CD4-positive, alpha-beta T cell treated with Interleukin-2 at 100 ng/mL for 4 hours (primary cell): ENCODE results near the gene AFF3.

Experiments used
- DNase-seq: peaks from one replicate; pipeline ENCODE4 v3.0.0-alpha.2; 2020; ENCODE audit warnings: low spot score

AFF3 gene

DNA sequence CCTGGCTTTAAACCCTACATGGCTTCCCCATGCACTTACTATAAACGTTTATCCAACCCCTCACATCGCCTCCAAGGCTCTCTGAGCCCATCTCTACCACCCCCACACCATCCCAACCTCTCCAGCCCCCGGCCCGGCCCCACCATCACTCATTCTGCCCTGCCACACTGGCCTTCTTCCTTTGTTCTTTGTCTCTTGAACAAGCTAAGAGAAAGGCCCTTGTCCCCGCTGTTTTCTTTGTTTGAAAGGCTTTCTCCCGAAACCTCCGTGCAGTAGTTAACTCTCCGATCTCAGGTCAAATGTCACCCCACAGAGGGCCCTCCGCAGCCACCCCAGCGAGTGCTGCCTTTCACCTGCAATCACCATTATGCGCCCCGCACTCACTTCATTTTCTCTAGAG is 100.4 kb downstream of the AFF3 start:
- no peak for DNase-seq

- no peak for DNase-seq
These were observed 101.0 kb downstream of the AFF3 start for GRCh38 chr2:100041385-100041784.

DNA sequence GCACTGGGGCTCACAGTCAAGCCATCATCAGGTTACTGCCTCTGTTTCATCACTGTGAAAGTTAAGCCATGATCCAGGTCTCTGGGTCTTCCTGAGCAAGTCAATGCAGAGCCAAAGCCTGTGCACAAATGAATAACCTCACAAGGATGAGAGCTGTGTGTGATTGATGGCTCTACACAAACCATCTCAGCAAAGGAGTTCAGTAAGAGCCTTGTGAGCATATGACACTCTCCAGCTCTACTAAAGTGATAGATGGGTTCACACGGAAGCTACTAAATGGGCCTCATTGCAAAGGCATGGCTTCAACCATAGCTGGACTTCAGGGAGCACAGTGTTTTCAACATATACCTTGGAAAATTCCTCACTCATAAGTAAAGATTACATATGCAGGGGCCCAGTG is 101.5 kb downstream of the AFF3 start:
- DNase-seq = no peak

- no peak for DNase-seq
These were observed 103.0 kb downstream of the AFF3 start for GRCh38 chr2:100039291-100039980.

DNA sequence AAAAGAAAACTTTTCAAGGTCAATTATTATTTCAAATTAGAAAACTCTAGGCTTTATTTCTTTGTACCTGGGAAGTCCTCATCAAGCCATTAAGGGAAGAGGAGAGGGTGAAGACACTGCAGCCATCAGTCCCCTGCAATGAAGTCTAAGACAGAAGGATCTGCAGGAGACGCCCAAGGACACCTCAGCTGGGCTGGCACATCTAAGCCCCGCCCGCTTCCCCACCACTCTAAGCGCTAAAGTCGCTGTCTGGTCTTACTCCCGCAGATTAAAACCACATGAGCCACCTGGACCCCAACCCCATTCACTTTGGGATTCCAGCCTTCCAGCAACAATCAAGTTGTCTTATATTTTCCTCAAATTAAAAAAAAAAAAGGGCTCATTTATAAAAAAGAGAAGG is 104.4 kb downstream of the AFF3 start:
- DNase-seq = no peak

- DNase-seq = no peak
These were observed 105.6 kb downstream of the AFF3 start for GRCh38 chr2:100036793-100037192.

DNA sequence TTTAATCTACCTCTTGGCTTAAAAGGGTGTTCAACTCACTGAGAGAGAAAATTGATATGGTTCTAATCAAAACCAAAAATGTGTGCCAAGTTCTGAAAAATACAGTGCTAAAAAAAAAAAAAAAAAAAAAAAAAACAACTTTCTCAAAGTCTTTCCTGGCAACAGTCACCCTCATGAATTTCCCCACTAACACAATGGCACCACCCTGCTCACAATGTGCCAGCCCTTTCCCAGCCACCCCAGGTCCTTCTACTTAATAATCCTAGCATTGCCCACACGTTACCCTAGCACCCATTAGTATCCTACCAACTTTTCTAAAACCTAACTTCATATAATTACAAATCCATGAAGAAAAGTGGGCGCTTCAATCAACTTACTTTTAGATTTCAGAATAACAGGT is 106.4 kb downstream of the AFF3 start:
- no peak for DNase-seq

DNA sequence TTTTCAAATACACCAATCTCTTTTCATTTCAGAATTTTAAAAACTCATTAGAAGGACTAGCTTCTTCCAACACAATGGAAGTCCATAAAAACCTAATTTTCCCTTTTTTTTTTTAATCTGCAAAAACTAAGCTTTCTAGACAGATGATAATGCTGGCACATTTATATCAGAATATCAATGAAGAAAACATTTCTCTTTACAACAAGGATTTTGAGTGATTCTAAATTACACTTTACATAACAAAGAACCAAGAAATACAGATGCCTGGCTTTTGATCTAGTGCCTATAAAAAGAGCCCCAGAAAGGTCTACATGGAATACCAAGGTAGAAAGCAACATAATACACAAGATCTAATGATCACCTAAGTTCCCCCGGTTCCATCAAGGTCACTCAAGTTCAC is 108.0 kb downstream of the AFF3 start:
- no peak for DNase-seq

DNA sequence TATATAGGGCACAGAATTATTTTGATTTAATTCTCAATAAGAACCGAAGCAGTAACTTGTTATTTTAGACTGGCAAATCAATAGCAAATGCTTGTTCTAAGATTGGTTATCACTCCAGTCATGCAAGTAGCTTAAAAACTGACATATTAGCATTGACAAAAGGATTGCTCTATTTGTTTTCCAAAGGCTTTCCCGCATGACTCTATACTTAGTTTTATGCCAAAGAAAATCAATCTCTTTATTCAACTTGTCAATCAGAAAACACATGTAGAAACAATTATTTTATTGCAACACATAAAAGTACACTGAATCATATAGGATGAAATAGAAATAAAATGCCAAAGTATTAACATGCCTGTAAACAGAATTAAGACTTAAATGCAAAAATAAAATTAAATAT is 108.4 kb downstream of the AFF3 start:
- no peak for DNase-seq

GRCh38 chr2:100031604-100032003 is 110.8 kb downstream of the AFF3 start:
- no peak for DNase-seq

- DNase-seq = no peak
These were observed 112.9 kb downstream of the AFF3 start for GRCh38 chr2:100029460-100029859.

- no peak for DNase-seq
These were observed 120.5 kb downstream of the AFF3 start for GRCh38 chr2:100021791-100022340.

- no peak for DNase-seq
These were observed 122.9 kb downstream of the AFF3 start for GRCh38 chr2:100019499-100019898.

- no peak for DNase-seq
These were observed 123.8 kb downstream of the AFF3 start for GRCh38 chr2:100018341-100019193.

- no peak for DNase-seq
These were observed 124.8 kb downstream of the AFF3 start for GRCh38 chr2:100017633-100018032.

DNA sequence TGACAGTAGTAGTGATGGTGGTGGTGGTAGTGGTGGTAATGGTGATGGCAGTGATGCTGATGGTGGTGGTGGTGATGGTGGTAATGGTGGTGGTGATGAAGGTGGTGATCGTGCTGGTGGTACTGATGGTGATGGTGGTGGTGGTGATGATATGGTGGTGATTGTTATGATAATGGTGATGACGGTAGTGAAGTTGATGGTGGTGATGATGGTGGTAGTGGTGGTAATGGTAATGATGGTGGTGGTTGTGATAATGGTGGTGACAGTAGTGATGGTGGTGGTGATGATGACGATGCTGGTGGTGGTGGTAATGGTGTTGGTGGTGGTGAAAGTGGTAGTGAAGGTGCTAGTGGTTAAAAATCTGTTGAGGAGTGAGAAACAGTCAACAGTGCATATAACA is 125.6 kb downstream of the AFF3 start:
- DNase-seq = no peak

GRCh38 chr2:100015849-100016248 is 126.5 kb downstream of the AFF3 start:
- no peak for DNase-seq

DNA sequence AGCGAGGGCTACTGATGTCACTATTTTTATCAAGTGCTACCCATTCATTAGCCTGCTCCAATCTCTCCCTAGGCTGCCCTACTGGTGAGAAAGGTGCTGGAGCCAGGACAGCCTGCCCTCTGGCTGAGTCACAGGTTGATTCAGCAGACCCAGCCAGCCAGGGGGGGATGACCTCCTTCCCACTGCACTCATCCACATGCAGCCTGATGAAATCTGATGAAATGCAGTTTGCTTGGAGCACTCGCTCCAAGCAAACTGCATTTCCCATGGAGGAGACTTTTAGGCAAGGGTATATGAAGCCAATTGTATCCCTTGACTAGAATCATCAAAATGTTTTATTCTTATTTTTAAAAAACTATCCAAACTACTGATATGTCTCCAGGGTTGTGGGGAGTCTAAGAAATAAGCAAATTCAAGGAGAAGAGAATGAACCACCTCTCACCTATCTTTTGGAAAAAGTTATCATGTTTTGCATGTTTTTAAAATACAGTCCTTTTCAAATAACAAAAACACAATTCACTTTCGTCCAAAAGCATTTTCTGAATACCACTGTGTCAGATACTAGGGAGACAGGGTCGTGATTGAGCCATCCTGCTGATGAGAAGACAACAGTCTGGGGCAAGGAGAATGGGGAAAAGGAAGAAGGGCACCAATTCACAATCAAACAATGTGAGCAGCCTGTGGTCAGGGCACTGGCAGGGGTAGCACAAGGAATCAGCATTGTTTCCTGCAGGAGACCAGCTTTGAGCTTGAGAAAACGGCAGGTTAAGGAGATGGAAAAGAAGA is 128.3 kb downstream of the AFF3 start:
- no peak for DNase-seq

GRCh38 chr2:100012561-100012960 is 129.8 kb downstream of the AFF3 start:
- DNase-seq = no peak

- no peak for DNase-seq
These were observed 131.1 kb downstream of the AFF3 start for GRCh38 chr2:100011272-100011731.

- DNase-seq = no peak
These were observed 131.8 kb downstream of the AFF3 start for GRCh38 chr2:100010606-100011005.

- DNase-seq = no peak
These were observed 132.6 kb downstream of the AFF3 start for GRCh38 chr2:100009743-100010142.
